T-helper 22 cell (primary cell): ENCODE results near the gene ATP11A.

Experiments
- DNase-seq: peaks from one replicate; pipeline ENCODE4 v3.0.0-alpha.2; 2020; ENCODE audit warnings: low read depth

ATP11A gene

GRCh38 chr13:112821340-112822055, 131.7 kb downstream of the ATP11A start:
- DNase-seq = no peak

DNA sequence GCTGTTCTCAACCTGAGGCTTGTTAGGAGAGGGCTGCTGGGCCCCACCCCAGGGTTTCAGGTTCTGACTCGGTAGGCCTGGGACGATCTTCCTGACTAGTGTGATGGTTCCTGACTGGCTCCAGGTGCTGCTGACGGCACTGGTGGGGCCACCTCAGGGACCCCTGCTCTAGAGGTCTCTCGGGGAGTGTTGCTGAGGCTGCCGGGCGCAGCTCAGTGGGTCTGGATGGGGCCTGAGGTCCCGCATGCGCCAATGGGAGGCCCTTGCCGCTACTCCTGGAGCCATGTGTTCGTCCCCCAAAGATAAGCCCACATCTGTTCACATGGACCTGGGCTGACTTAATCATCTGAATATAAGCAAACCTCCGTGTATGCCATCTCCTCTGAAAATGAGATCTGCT, 133.0 kb downstream of the ATP11A start:
- DNase-seq = no peak

DNA sequence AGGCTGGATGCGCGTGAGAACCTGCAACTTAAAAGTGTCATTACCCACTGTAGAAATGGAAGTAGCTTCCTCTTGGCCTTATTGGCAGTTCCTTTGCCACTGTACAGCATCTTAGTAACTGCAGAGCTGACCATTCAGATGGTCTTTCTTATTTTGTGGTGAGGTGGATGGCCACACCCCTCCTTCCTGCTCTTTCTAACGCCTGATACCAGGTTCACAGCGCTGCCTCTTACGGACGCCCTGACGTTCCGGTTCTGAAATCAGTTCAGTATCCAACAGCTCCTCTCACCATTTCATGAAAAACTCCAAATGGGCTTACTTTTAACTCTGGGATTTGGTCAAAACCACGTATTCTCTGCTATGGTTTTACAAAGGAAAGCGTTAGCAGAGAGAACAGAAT, 134.6 kb downstream of the ATP11A start:
- no peak for DNase-seq

DNA sequence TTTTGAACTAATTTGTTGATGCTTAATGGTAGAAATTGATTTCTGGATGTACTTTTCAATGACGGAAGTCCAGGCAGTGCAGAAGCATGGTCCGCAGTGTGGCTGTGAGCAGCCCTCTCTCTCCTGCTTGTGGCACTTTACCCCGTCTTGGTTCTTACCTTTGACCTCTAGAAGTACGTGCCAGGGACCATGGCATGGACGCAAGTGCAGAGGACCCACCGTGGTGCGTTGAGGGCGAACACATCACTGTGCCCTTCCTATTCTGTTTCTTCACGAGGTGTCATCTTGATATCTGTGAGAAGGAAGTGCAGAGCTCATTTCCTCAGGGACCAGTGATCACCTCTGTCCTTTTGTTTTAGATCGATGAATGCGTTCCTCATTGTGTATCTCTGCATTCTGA, 135.2 kb downstream of the ATP11A start:
- DNase-seq = no peak

GRCh38 chr13:112825875-112826274, 136.0 kb downstream of the ATP11A start:
- DNase-seq = no peak

DNA sequence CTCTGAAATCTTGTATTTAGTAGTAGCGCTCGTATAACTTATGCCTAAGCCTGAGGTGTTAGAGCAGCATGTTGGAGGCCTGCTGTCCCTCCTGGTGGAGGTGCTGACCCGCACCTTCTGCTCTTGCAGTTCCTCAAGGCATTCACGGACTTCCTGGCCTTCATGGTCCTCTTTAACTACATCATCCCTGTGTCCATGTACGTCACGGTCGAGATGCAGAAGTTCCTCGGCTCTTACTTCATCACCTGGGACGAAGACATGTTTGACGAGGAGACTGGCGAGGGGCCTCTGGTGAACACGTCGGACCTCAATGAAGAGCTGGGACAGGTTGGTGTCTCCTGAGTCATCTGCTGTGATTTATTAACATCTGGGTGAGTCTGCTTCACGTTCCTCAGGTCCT, 136.7 kb downstream of the ATP11A start:
- no peak for DNase-seq

DNA sequence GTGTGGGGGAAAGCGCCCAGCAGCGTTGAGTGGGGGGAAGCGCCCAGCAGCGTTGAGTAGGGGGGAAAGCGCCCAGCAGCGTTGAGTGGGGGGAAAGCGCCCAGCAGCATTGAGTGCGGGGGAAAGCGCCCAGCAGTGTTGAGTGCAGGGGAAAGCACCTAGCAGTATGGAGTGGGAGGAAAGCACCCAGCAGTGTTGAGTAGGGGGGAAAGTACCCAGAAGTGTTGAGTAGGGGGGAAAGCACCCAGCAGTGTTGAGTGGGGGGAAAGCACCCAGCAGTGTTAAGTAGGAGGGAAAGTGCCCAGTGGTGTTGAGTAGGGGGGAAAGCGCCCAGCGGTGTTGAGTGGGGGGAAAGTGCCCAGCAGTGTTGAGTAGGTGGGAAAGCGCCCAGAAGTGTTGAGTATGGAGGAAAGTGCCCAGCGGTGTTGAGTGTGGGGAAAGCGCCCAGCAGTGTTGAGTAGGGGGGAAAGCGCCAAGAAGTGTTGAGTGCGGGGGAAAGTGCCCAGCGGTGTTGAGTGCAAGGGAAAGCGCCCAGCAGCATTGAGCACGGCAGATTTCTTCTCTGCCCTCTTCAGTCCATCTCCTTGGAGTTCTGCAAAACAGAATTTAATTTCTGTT, 138.4 kb downstream of the ATP11A start:
- no peak for DNase-seq

DNA sequence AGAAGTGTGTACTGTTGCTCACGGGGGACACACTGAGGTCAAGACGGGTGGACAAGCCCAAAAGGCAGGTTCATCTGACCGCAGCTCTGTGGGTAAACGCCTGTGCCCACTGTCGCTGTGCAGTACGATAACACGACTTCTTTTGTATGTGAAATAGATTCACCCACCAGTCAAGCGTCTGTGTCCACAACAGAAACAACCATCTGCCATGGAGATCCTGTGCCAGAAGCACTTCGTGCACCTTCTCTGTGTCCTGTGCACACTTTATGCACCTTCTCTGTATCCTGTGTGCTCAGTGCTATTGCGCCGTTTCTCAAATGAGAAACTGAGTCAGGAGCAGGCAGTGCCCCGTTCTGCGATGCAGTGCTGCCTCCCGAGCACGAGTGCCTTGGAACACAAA, 138.9 kb downstream of the ATP11A start:
- DNase-seq = no peak

- no peak for DNase-seq
These were observed 141.4 kb downstream of the ATP11A start for GRCh38 chr13:112831196-112831595.

GRCh38 chr13:112831801-112832200, 142.0 kb downstream of the ATP11A start:
- no peak for DNase-seq

DNA sequence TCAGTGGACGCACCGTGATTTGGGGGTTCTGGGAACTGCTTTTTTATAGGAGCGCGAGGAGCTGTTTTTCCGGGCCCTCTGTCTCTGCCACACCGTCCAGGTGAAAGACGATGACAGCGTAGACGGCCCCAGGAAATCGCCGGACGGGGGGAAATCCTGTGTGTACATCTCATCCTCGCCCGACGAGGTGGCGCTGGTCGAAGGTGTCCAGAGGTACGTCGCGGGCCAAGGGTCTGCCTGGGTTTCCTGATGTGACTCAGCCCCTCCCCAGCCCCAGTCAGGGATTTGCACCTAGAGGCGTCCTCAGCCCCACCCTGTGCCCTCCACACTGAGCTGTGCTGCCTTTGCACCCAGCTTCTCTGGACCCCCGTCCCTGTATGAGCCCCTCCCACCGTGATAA, 143.0 kb downstream of the ATP11A start:
- no peak for DNase-seq

DNA sequence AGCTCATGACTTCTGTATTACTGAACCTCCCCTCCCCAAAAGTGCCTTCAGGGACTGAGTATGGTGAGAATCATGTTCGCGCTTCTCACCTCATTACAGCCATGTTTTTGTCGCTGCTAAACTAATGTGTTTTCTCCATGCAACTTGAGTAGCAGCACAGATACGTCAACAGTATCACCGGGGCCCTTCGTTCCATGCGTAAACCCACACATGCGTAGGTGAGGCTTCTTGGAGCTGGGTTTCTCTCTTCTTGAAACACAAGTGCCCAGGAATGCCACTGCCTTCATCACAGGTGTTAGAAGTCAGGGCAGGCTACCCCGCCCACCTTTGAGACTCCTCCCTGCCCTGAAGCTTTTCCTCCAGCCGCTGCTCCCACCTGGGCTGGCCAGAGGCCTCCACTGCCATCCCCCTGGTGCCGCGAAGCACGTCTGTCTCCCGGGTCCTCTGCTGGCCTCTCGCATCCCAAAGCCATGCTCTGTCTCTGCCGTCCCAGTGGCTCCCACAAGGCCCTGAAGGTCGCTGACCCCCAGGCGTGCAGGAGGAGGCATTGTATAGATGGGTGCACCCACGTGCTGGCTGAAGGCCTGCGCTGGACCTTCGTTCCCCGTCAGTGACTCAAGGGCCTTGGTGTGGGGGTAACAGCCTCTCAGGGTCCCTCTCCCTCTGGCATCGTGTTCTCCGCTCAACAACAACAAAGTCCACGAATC, 143.9 kb downstream of the ATP11A start:
- no peak for DNase-seq

DNA sequence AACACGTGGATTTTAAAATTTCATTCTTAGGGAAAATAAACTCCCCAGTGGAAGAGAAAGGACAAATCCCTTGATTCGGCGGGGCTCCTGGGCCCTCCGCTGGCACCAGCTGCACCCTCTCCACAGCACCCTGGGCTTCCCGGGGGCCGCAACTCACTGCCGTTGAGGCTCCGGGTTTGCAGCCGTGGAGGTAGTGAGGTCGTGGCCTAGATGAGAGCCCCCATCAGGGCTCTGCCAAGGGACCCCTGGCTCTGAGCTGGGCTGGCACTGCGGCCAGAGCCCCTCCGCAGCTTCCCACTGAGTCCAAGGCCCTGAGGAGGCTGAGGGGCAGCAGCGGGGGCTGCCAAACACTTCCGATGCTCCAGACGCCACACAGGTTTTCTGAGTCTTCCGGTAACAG, 145.5 kb downstream of the ATP11A start:
- DNase-seq = no peak

DNA sequence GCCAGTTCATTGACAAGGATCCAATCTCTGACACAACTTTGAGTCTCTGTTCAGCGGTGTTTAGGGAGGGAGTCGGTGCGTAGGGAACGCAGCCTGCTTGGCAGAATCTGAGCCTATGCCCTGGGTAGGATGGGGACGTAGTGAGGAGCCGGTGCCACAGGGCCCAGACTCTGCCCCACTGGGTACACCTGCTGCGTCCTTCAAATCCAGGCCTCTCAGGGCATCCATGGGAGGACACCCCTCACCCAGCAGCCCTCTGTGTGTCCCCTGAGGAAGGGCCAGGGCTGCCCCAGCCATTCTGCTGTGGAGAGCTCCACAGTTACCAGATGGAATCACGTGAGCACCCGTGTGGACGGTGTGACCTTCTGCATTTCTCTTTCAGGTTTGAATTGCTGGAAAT, 146.0 kb downstream of the ATP11A start:
- no peak for DNase-seq

- no peak for DNase-seq
These were observed 147.1 kb downstream of the ATP11A start for GRCh38 chr13:112836940-112837339.

GRCh38 chr13:112837371-112838037, 147.7 kb downstream of the ATP11A start:
- DNase-seq = no peak

- no peak for DNase-seq
These were observed 148.4 kb downstream of the ATP11A start for GRCh38 chr13:112838038-112838841.

DNA sequence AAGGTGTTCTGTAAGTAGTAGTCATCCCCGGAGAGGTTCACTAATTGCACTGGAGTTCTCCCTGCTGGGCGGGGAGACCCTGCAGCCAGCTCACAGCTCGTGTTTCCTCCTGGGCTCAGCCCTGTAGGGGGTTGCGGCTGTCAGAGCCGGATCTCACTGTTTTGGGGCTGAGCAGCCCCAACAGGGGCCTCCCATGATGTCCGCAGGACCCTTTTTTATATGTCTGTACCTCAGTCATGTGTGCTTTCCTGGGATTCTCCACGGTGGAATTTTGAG, 148.9 kb downstream of the ATP11A start:
- DNase-seq = no peak

DNA sequence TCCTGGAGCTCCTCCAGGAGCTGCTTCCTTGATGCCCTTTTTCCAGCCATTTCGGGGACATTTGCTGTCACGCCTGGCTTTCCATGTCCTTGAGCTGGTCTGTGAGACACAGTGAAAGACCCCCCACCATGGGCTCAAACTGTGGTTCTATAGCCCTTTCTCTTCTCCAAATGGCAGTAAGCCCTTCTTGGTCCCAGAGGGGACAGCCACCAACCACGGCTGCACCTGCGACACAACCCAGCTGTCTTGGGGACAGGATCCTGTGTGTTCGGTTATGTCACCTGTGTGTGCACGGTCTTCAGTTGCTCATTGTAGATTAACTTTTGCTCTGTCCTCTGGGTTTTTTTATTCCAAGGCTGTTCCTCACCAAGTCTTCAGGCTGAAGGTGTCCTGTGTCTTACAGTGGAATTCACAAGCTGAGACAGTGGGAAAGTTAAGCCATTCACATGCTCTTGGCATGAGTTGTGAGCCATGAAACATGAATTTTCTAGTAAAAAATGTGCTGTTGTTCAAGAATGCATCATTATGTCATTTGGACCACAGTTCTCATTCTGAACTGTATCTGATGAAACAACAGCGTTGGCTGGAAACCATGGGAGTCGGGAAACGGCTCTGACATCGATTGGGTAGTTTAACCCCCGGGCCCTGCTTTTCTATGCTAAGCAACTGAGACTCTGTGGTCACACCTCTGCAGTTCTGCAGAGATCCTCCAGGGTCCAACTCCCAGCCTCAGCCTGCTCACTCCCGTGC, 149.7 kb downstream of the ATP11A start:
- DNase-seq = no peak

DNA sequence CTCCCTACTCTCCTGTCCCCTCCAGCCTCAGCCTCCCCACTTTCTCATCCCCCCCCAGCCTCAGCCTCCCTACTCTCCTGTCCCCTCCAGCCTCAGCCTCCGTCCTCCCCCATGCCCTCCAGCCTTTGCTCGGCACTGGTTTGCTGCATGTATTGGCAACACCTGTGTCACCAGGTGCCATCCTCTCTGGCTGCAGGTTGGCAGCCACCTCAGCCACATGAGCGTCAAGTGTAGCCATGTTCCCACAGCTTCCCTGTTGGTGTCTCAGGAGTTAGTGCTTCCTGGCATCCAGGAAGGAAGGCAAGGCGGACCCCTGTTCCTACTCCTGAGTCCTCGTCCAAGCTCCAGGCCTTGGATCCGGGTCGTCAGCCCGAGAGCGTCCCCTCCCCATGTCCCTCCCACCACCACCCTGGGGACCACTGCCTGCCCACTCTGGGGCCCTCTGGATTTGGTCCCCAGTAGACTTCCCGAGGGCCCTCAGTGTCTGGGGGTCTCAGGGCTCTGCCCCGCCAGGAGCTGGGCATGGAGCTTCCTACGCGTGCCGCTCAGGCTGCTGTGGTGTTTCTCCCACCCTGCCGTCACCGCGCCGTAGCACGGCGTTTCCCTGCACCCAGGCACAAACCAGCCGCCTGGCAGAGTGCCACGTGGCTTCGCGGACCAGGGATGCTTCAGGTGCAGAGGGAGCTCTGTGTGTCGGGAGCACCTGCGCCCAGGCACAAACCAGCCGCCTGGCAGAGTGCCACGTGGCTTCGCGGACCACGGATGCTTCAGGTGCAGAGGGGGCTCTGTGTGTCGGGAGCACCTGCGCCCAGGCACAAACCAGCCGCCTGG, 150.8 kb downstream of the ATP11A start:
- no peak for DNase-seq
